GM21367 (cell line): Measurements from ENCODE around the gene ASIC4.

ENCODE experiments used
- ATAC-seq: cut with Tn5 transposase; IDR thresholded peaks from one replicate; pipeline ENCODE4 v1.9.1; 2021; ENCODE audit not compliant: unreplicated experiment

ASIC4 gene

GRCh38 chr2:219497495-219498279 lies 16.6 kb upstream of the ASIC4 start:
- ATAC-seq: peak; percentile 29

- peak; percentile 93 for ATAC-seq
Measured at GRCh38 chr2:219498280-219499057, 15.8 kb upstream of the ASIC4 start, which contains the start of gene GMPPA. Gene GMPPA, plus strand, starts transcription at chr2:219498891. Its CDS starts 1,085 bp downstream, at chr2:219499976.

- no peak for ATAC-seq
Measured at GRCh38 chr2:219499058-219499307, 15.3 kb upstream of the ASIC4 start.

GRCh38 chr2:219499555-219499954 lies 14.7 kb upstream of the ASIC4 start:
- no peak for ATAC-seq

GRCh38 chr2:219500135-219500534 lies 14.1 kb upstream of the ASIC4 start:
- ATAC-seq: no peak

GRCh38 chr2:219501849-219502248 lies 12.4 kb upstream of the ASIC4 start:
- ATAC-seq: no peak

- no peak for ATAC-seq
Measured at GRCh38 chr2:219502618-219503017, 11.7 kb upstream of the ASIC4 start.

- no peak for ATAC-seq
Measured at GRCh38 chr2:219505585-219505984, 8.7 kb upstream of the ASIC4 start.

GRCh38 chr2:219506153-219506801 lies 8.0 kb upstream of the ASIC4 start:
- no peak for ATAC-seq

GRCh38 chr2:219506802-219507526 lies 7.3 kb upstream of the ASIC4 start:
- no peak for ATAC-seq

GRCh38 chr2:219507581-219508443 lies 6.5 kb upstream of the ASIC4 start:
- no peak for ATAC-seq

- no peak for ATAC-seq
Measured at GRCh38 chr2:219508444-219508734, 5.9 kb upstream of the ASIC4 start.

GRCh38 chr2:219508971-219509779 lies 5.1 kb upstream of the ASIC4 start:
- no peak for ATAC-seq

- ATAC-seq: no peak
Measured at GRCh38 chr2:219509780-219510511, 4.3 kb upstream of the ASIC4 start.

- no peak for ATAC-seq
Measured at GRCh38 chr2:219510512-219511135, 3.7 kb upstream of the ASIC4 start.

GRCh38 chr2:219511547-219512325 lies 2.5 kb upstream of the ASIC4 start:
- ATAC-seq: no peak

- no peak for ATAC-seq
Measured at GRCh38 chr2:219512524-219513216, 1.6 kb upstream of the ASIC4 start.
